Effector memory CD4-positive, alpha-beta T cell (primary cell): ENCODE results near the gene ASTN2.

Experiments used
- DNase-seq, 3 donors: peaks; one replicate each; pipeline ENCODE4 v3.0.0-alpha.2; 2020
- H3K27ac ChIP-seq: 2 replicates; pipeline ENCODE4 v1.7.0; 2013; ENCODE audit warnings: mild to moderate bottlenecking, low read length, moderate library complexity; ENCODE audit not compliant: insufficient read depth, poor library complexity, severe bottlenecking
- H3K27me3 ChIP-seq: replicated peaks from 2 replicates; pipeline ENCODE4 v1.7.0; 2013; ENCODE audit warnings: mild to moderate bottlenecking, low read length; ENCODE audit not compliant: insufficient read depth, control insufficient read depth, poor library complexity, severe bottlenecking
- H3K36me3 ChIP-seq: 2 replicates; pipeline ENCODE4 v1.7.0; 2013; ENCODE audit warnings: mild to moderate bottlenecking, low read length, moderate library complexity; ENCODE audit not compliant: control insufficient read depth, insufficient read depth
- H3K4me1 ChIP-seq: 2 replicates; pipeline ENCODE4 v1.7.0; 2013; ENCODE audit warnings: low read length, mild to moderate bottlenecking; ENCODE audit not compliant: control insufficient read depth, insufficient read depth, poor library complexity, severe bottlenecking
- H3K4me3 ChIP-seq: 2 replicates; pipeline ENCODE4 v1.7.0; 2013; ENCODE audit warnings: low read length, low read depth, mild to moderate bottlenecking; ENCODE audit not compliant: insufficient read depth, poor library complexity, severe bottlenecking
- H3K9me3 ChIP-seq: 2 replicates; pipeline ENCODE4 v1.7.0; 2013; ENCODE audit warnings: mild to moderate bottlenecking, low read length, moderate library complexity; ENCODE audit not compliant: control insufficient read depth

ASTN2 gene

GRCh38 chr9:117407436-117408022 lies 7.3 kb downstream of the ASTN2 start:
- H3K27me3 ChIP-seq, result peaks cover 5% of the 10 kb centered on the region

GRCh38 chr9:117405950-117406705 lies 8.7 kb downstream of the ASTN2 start:
- H3K27me3 ChIP-seq, result no peaks in the 10 kb centered on the region
- no peak for DNase-seq
- no peaks in the 10 kb centered on the region for H3K36me3 ChIP-seq
- no peaks in the 10 kb centered on the region for H3K9me3 ChIP-seq
- H3K4me3 ChIP-seq, result no peak overlapping the region
- H3K27ac ChIP-seq, result no peak overlapping the region
- H3K4me1 ChIP-seq, result no peaks in the 10 kb centered on the region

More at GRCh38 chr9:117407436-117408022, 7.3 kb downstream of the ASTN2 start:
- no peak for DNase-seq
- H3K27ac ChIP-seq, result no peak overlapping the region
- no peaks in the 10 kb centered on the region for H3K36me3 ChIP-seq
- no peaks in the 10 kb centered on the region for H3K4me1 ChIP-seq
- no peaks in the 10 kb centered on the region for H3K9me3 ChIP-seq
- H3K4me3 ChIP-seq, result no peak overlapping the region

GRCh38 chr9:117403848-117404247 lies 11.0 kb downstream of the ASTN2 start:
- H3K27me3 ChIP-seq, result no peaks in the 10 kb centered on the region

DNA sequence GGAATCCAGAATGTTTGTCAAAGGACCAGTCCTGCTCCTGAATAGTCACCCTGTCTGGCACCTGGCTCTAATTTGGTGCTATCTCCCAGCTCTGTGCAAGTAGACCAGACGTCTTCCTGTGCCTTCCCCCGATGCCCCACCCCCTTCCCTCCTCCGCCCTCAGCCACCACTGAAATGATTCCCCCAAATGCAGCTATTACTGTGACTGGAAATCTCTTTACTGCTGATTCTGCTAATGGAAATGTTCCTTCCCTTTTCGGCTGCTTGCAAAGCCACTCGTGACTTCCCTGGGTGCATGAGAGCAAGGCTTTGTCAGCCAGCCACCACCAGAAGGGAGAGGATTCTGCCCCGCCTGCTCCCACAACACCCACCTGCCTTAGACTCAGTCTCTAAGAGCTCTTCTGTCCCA lies 11.4 kb downstream of the ASTN2 start:
- Histone ChIP-seq H3K4me3 (no peak overlapping the region), H3K27me3 (no peaks in the 10 kb centered on the region)

More at GRCh38 chr9:117403848-117404247, 11.0 kb downstream of the ASTN2 start:
- Histone ChIP-seq H3K4me3 (no peak overlapping the region), H3K36me3 (no peaks in the 10 kb centered on the region), H3K4me1 (no peaks in the 10 kb centered on the region), H3K27ac (no peak overlapping the region), H3K9me3 (no peaks in the 10 kb centered on the region)
- no peak for DNase-seq

GRCh38 chr9:117400171-117400570 lies 14.7 kb downstream of the ASTN2 start:
- no peaks in the 10 kb centered on the region for H3K36me3 ChIP-seq
- no peaks in the 10 kb centered on the region for H3K27me3 ChIP-seq
- no peak for DNase-seq
- no peaks in the 10 kb centered on the region for H3K9me3 ChIP-seq
- no peak overlapping the region for H3K4me3 ChIP-seq
- no peak overlapping the region for H3K27ac ChIP-seq
- H3K4me1 ChIP-seq, result no peaks in the 10 kb centered on the region

More for the DNA sequence above, 11.4 kb downstream of the ASTN2 start:
- Histone ChIP-seq H3K9me3 (no peaks in the 10 kb centered on the region), H3K27ac (no peak overlapping the region), H3K4me1 (no peaks in the 10 kb centered on the region), H3K36me3 (no peaks in the 10 kb centered on the region)
- DNase-seq, result no peak

DNA sequence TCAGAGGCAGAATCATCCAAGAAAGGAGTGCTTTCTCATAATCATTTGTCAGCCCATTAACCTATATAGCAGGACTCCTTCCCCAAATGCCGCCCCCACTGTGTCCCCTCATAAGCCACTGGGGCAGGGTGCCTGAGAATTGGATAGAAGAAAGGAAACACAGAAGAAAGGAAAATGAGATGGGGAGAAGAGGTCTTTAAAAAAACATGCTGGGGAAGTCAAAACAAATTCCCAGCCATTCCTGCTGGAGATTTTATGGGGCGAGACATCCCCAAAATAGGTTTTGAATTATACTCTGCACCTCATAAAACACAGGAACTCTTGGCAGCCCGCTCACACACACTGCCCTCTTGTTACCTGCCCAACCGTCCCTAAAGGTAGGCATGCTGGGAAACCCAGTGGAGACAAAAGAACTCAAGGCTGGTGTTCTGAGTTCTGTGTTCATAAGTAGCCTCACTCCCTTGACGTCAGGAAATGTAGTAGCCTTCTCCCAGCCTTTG lies 19.7 kb downstream of the ASTN2 start:
- Histone ChIP-seq H3K27ac (no peak overlapping the region), H3K4me1 (no peaks in the 10 kb centered on the region), H3K36me3 (no peaks in the 10 kb centered on the region), H3K27me3 (no peaks in the 10 kb centered on the region), H3K4me3 (no peak overlapping the region), H3K9me3 (no peaks in the 10 kb centered on the region)
- DNase-seq, result no peak

DNA sequence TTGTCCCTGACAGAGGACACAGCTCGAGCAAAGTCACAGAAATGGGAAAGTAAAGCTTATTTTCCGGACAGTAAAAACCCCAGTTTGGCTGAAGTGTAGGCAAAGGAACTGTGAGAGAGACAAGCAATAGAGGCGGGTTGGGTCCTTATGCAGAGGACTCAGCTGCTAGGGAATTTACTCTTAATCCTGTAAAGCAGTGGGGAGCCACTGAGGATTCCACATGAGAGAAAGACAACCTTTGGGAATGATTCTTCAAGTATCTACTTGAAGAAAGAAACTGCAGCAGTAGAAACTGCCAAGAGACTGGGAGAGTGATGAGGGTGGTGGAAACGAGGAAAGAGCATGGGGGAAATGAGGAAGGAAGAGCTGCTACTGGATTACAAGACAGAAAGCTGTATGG lies 20.2 kb downstream of the ASTN2 start:
- Histone ChIP-seq H3K4me1 (no peaks in the 10 kb centered on the region), H3K36me3 (no peaks in the 10 kb centered on the region), H3K27me3 (no peaks in the 10 kb centered on the region), H3K4me3 (no peak overlapping the region), H3K9me3 (no peaks in the 10 kb centered on the region), H3K27ac (no peak overlapping the region)
- no peak for DNase-seq

- H3K36me3 ChIP-seq, result no peaks in the 10 kb centered on the region
- no peaks in the 10 kb centered on the region for H3K27me3 ChIP-seq
- H3K4me3 ChIP-seq, result no peak overlapping the region
- H3K9me3 ChIP-seq, result no peaks in the 10 kb centered on the region
- H3K27ac ChIP-seq, result no peak overlapping the region
- no peaks in the 10 kb centered on the region for H3K4me1 ChIP-seq
- no peak for DNase-seq
Measured at GRCh38 chr9:117392992-117393391, 21.9 kb downstream of the ASTN2 start.

- no peaks in the 10 kb centered on the region for H3K36me3 ChIP-seq
- no peak overlapping the region for H3K4me3 ChIP-seq
- no peaks in the 10 kb centered on the region for H3K9me3 ChIP-seq
- H3K4me1 ChIP-seq, result no peaks in the 10 kb centered on the region
- no peak for DNase-seq
- H3K27ac ChIP-seq, result no peak overlapping the region
- no peaks in the 10 kb centered on the region for H3K27me3 ChIP-seq
Measured at GRCh38 chr9:117387422-117387821, 27.4 kb downstream of the ASTN2 start.

- no peaks in the 10 kb centered on the region for H3K4me1 ChIP-seq
- H3K27me3 ChIP-seq, result no peaks in the 10 kb centered on the region
- no peaks in the 10 kb centered on the region for H3K9me3 ChIP-seq
- H3K27ac ChIP-seq, result no peak overlapping the region
- no peaks in the 10 kb centered on the region for H3K36me3 ChIP-seq
- H3K4me3 ChIP-seq, result no peak overlapping the region
- no peak for DNase-seq
Measured at GRCh38 chr9:117379341-117379740, 35.5 kb downstream of the ASTN2 start.
